ENCODE measurements around the gene OPTN.
"Not testable (repeated sequence)": the region's sequence is repeated elsewhere in the genome, so short reads cannot be mapped to it uniquely, and the experiment has no call there.

GRCh38 chr10:13053208-13053607 lies 46.8 kb upstream of the OPTN start:
- not testable (repeated sequence) for TF ChIP-seq POLR2AphosphoS5 (IDR thresholded peaks at IDR 0.05); CTCF (IDR thresholded peaks at IDR 0.05; ENCODE audit: poor library complexity, severe bottlenecking); TAF1 (IDR thresholded peaks at IDR 0.05; ENCODE audit: low read depth); MXI1 (conservative IDR thresholded peaks at IDR 0.05; ENCODE audit: poor library complexity, severe bottlenecking); REST (IDR thresholded peaks at IDR 0.05; ENCODE audit: borderline replicate concordance); EZH2 (IDR thresholded peaks at IDR 0.05; ENCODE audit: borderline replicate concordance, insufficient read depth, low read length, poor library complexity, severe bottlenecking)
